K562 (cell line): ENCODE data around the gene RING1. TPM values are rescaled to one million over a fixed set of nuclear protein-coding genes. Genes with fewer than 3 reads are reported as not detected.

Experiments
- BDP1 ChIP-seq: IDR thresholded peaks from 3 replicates; pipeline ENCODE4 v1.6.1; 2011; ENCODE audit not compliant: insufficient read length, insufficient read depth
- BRD4 ChIP-seq: fragments of 200-600 bp; sonication (generic); IDR thresholded peaks from 2 replicates; pipeline ENCODE4 v1.6.1; 2017; ENCODE audit warnings: inconsistent platforms
- CBX1 ChIP-seq: sonication (generic); IDR thresholded peaks from 2 replicates; pipeline ENCODE4 v1.6.1; 2016; ENCODE audit warnings: antibody characterized with exemption, low read depth, mild to moderate bottlenecking
- CEBPG ChIP-seq, 3 experiments: fragments of 200-800 bp in 1 of 3; sonication (Bioruptor generic) in 1 of 3; sonication (generic) in 1 of 3; formaldehyde crosslinking in 1 of 3; IDR thresholded peaks in 2 of 3; conservative IDR thresholded peaks in 1 of 3; 2 replicates each; pipeline versions ENCODE4 v1.6.1 to v1.8.0; 2016 to 2022; ENCODE audit warnings: missing compliant biosample characterization in 2 of 3, missing genetic modification characterization in 2 of 3, mild to moderate bottlenecking in 1 of 3, missing genetic modification reagents in 1 of 3
- CHD4 ChIP-seq: fragments of 200-600 bp; sonication (generic); IDR thresholded peaks from 3 replicates; pipeline ENCODE4 v1.6.1; 2012; ENCODE audit warnings: low read depth, mild to moderate bottlenecking, mixed read lengths, low read length, inconsistent platforms; ENCODE audit not compliant: insufficient read depth, insufficient replicate concordance, poor library complexity, severe bottlenecking
- EHMT2 ChIP-seq: fragments of 450-650 bp; IDR thresholded peaks from 2 replicates; pipeline ENCODE4 v1.6.1; 2018; ENCODE audit warnings: antibody characterized with exemption
- FOSL1 ChIP-seq: fragments of 200-800 bp; sonication (Bioruptor generic); conservative IDR thresholded peaks from 2 replicates; pipeline ENCODE4 v1.6.1; 2016; ENCODE audit warnings: missing genetic modification characterization, missing compliant biosample characterization
- HMG20A ChIP-seq: fragments of 450-650 bp; formaldehyde crosslinking; conservative IDR thresholded peaks from 2 replicates; pipeline ENCODE4 v1.4.0; 2020; ENCODE audit warnings: mild to moderate bottlenecking, mixed read lengths
- ILF3 ChIP-seq: fragments of 450-650 bp; IDR thresholded peaks from 2 replicates; pipeline ENCODE4 v1.6.1; 2018; ENCODE audit warnings: antibody characterized with exemption, mild to moderate bottlenecking, moderate library complexity, borderline replicate concordance
- MCM5 ChIP-seq: fragments of 450-650 bp; IDR thresholded peaks from 2 replicates; pipeline ENCODE4 v1.6.1; 2016; ENCODE audit warnings: low read depth
- MLLT1 ChIP-seq, 2 experiments: fragments of 450-650 bp; IDR thresholded peaks; 2 replicates each; pipeline ENCODE4 v1.6.1; 2016
- MTA1 ChIP-seq: fragments of 450-650 bp; IDR thresholded peaks from 2 replicates; pipeline ENCODE4 v1.6.1; 2017; ENCODE audit warnings: borderline replicate concordance
- PHTF2 ChIP-seq: fragments of 250-450 bp; sonication (Bioruptor Pico); IDR thresholded peaks from 2 replicates; pipeline ENCODE4 v1.5.0; 2021; ENCODE audit warnings: mild to moderate bottlenecking
- POLR2B ChIP-seq: fragments of 450-650 bp; IDR thresholded peaks from 2 replicates; pipeline ENCODE4 v1.6.1; 2018; ENCODE audit warnings: low read depth; ENCODE audit not compliant: partially characterized antibody
- RBFOX2 ChIP-seq: fragments of 200-400 bp; formaldehyde crosslinking; IDR thresholded peaks from 2 replicates; pipeline ENCODE4 v1.6.1; 2017; ENCODE audit warnings: low read depth, mild to moderate bottlenecking, low read length, moderate library complexity
- SIRT6 ChIP-seq: IDR thresholded peaks from one replicate; pipeline ENCODE4 v1.6.1; 2012; ENCODE audit warnings: low read depth, mild to moderate bottlenecking, control low read depth, inconsistent platforms, low read length, moderate library complexity
- SMARCB1 ChIP-seq: IDR thresholded peaks from 2 replicates; pipeline ENCODE4 v1.6.1; 2011; ENCODE audit warnings: improper control_type of control experiment, low read depth; ENCODE audit not compliant: insufficient read length
- TFAP4 ChIP-seq: sonication (generic); formaldehyde crosslinking; IDR thresholded peaks from 2 replicates; pipeline ENCODE4 v1.8.0; 2022; ENCODE audit warnings: missing genetic modification reagents, mild to moderate bottlenecking, moderate library complexity, borderline replicate concordance
- THRA ChIP-seq: fragments of 450-650 bp; IDR thresholded peaks from 2 replicates; pipeline ENCODE4 v1.6.1; 2017; ENCODE audit warnings: mild to moderate bottlenecking, moderate library complexity
- ZC3H4 ChIP-seq: sonication (generic); formaldehyde crosslinking; IDR thresholded peaks from 2 replicates; pipeline ENCODE4 v1.9.0; 2021; ENCODE audit warnings: missing genetic modification reagents, borderline replicate concordance
- ZNF282 ChIP-seq: sonication (generic); formaldehyde crosslinking; IDR thresholded peaks from 2 replicates; pipeline ENCODE4 v1.8.1; 2023; ENCODE audit warnings: missing genetic modification reagents
- ZNF395 ChIP-seq: fragments of 200-800 bp; sonication (Bioruptor generic); IDR thresholded peaks from 2 replicates; pipeline ENCODE4 v1.6.1; 2017; ENCODE audit warnings: missing genetic modification characterization, missing compliant biosample characterization
- polyA plus RNA-seq, 8 experiments: library from polyadenylated mRNA; depleted of rRNA in 4 of 8; stranded (reverse) in 5 of 8; unstranded in 3 of 8; fragments of >200 nt; fragmentation: Nextera tagmentation in 2 of 8; fragmentation: Illumina TruSeq in 1 of 8; extraction: Ambion mirVana in 2 of 8; extraction: Trizol in 1 of 8; gene quantifications; 2 replicates each; pipeline versions ENCODE4 v1.2.1 to v1.2.3, GENCODE V29; 2011 to 2014; ENCODE audit warnings: inconsistent platforms in 1 of 8, missing spikeins in 1 of 8
- total RNA-seq, 7 experiments: library from RNA; depleted of rRNA in 6 of 7; stranded (reverse); fragments of >200 nt in 6 of 7; fragmentation: Illumina TruSeq in 2 of 7; extraction: Trizol in 2 of 7; gene quantifications; 2 replicates each; pipeline versions ENCODE4 v1.2.1 to v1.2.3, GENCODE V29; 2011 to 2021; ENCODE audit warnings: low replicate concordance in 1 of 7

Gene RING1
- total and polyA plus RNA-seq, 9 of the 15 experiments (the other 6 are each of a cell fraction or from before 2014, with no cell fraction given): 4.2 to 59.1 (median 36.9) TPM

GRCh38 chr6:33208091-33208967 is at the start of gene RING1 (continued):
- TF ChIP-seq MLLT1 (IDR thresholded peaks at IDR 0.05): peak in 1 of 2 experiments; percentile 40; a peak in 1 of 4 replicates
- peak; percentile 93 for TF ChIP-seq MTA1
- no peak for TF ChIP-seq CEBPG (CRISPR knock-in tag; IDR thresholded peaks at IDR 0.05)
- no peak for TF ChIP-seq CEBPG (tag; conservative IDR thresholded peaks at IDR 0.05 in 1 of 2, IDR thresholded peaks at IDR 0.05 in 1 of 2)
- no peak for TF ChIP-seq PHTF2 (CRISPR knock-in tag)
- TF ChIP-seq EHMT2: no peak
- no peak for TF ChIP-seq THRA
- TF ChIP-seq BRD4: peak; percentile 88; the same call in 1 of the 2 replicates
- TF ChIP-seq HMG20A (CRISPR knock-in tag): no peak
- peak; percentile 90 for TF ChIP-seq POLR2B
- peak; percentile 73 for TF ChIP-seq TFAP4 (CRISPR knock-in tag)
- no peak for TF ChIP-seq MCM5
- TF ChIP-seq ZNF395 (CRISPR knock-in tag): peak; percentile 87
- peak; percentile 59; the same call in 1 of the 2 replicates for TF ChIP-seq ZC3H4
- TF ChIP-seq SMARCB1: no peak
- no peak for TF ChIP-seq CHD4
- peak; percentile 91; the same call in 1 of the 2 replicates for TF ChIP-seq ZNF282
- TF ChIP-seq ILF3: no peak; the same call in 1 of the 2 replicates
- no peak for TF ChIP-seq SIRT6
- peak; percentile 80 for TF ChIP-seq CBX1
- peak; percentile 97 for TF ChIP-seq RBFOX2
- TF ChIP-seq FOSL1 (tag): peak; percentile 62
- TF ChIP-seq BDP1: no peak
